Fibroblast of lung (primary cell): ENCODE measurements around the gene DYSF. TPM values are rescaled to one million over a fixed set of nuclear protein-coding genes. Genes with fewer than 3 reads are reported as not detected.

Experiments used
- DNase-seq, 2 donors: peaks; one replicate each; pipeline versions ENCODE4 v3.0.0 to v3.0.0-alpha.2; 2010; ENCODE audit warnings: low read depth in 2 of 2
- H2AFZ ChIP-seq: 2 replicates; pipeline ENCODE4 v1.5.1; 2012; ENCODE audit warnings: low read length, control low read depth, inconsistent platforms
- H3K27ac ChIP-seq: 2 replicates; pipeline ENCODE4 v1.5.1; 2011; ENCODE audit warnings: low read length, control low read depth; ENCODE audit not compliant: insufficient read depth
- H3K27me3 ChIP-seq: 2 replicates; pipeline ENCODE4 v1.5.1; 2011; ENCODE audit warnings: mild to moderate bottlenecking, low read length; ENCODE audit not compliant: control insufficient read depth, insufficient read depth
- H3K36me3 ChIP-seq: 2 replicates; pipeline ENCODE4 v1.5.1; 2011; ENCODE audit warnings: low read length; ENCODE audit not compliant: control insufficient read depth, insufficient read depth
- H3K4me1 ChIP-seq: 2 replicates; pipeline ENCODE4 v1.5.1; 2011; ENCODE audit warnings: low read length; ENCODE audit not compliant: control insufficient read depth, insufficient read depth; ENCODE audit errors: extremely low read depth
- H3K4me2 ChIP-seq: 2 replicates; pipeline ENCODE4 v1.5.1; 2011; ENCODE audit warnings: low read length, control low read depth; ENCODE audit not compliant: insufficient read depth; ENCODE audit errors: extremely low read depth
- H3K4me3 ChIP-seq, 4 experiments: fragments of 200-600 bp in 1 of 4; sonication (generic) in 1 of 4; replicated peaks in 1 of 4; 2 replicates each; pipeline ENCODE4 v1.5.1; 2011 to 2016; ENCODE audit warnings: low read length in 4 of 4, low read depth in 3 of 4, mild to moderate bottlenecking in 3 of 4, control low read depth in 2 of 4, inconsistent platforms in 1 of 4, mixed read lengths in 1 of 4; ENCODE audit not compliant: insufficient read depth in 1 of 4; ENCODE audit errors: control extremely low read depth in 1 of 4
- H3K79me2 ChIP-seq: 2 replicates; pipeline ENCODE4 v1.5.1; 2012; ENCODE audit warnings: mild to moderate bottlenecking, low read length, inconsistent platforms; ENCODE audit not compliant: control insufficient read depth, insufficient read depth
- H3K9ac ChIP-seq: 2 replicates; pipeline ENCODE4 v1.5.1; 2011; ENCODE audit warnings: mild to moderate bottlenecking, low read length, control low read depth; ENCODE audit not compliant: insufficient read depth
- H3K9me3 ChIP-seq: 2 replicates; pipeline ENCODE4 v1.5.1; 2012; ENCODE audit warnings: low read depth, low read length; ENCODE audit not compliant: control insufficient read depth, insufficient read depth
- H4K20me1 ChIP-seq: 2 replicates; pipeline ENCODE4 v1.5.1; 2011; ENCODE audit warnings: low read length; ENCODE audit not compliant: control insufficient read depth, insufficient read depth; ENCODE audit errors: extremely low read depth
- CTCF ChIP-seq, 2 donors: IDR thresholded peaks in 1 of 2; conservative IDR thresholded peaks in 1 of 2; 1 replicate in 1 of 2; 2 replicates in 1 of 2; pipeline ENCODE4 v1.5.1; 2011 to 2012; ENCODE audit warnings: low read length in 2 of 2, control low read depth in 1 of 2, inconsistent platforms in 1 of 2, low read depth in 1 of 2, mild to moderate bottlenecking in 1 of 2
- EZH2 ChIP-seq: IDR thresholded peaks from 2 replicates; pipeline ENCODE4 v1.5.1; 2012; ENCODE audit warnings: low read length, control low read depth, mild to moderate bottlenecking; ENCODE audit errors: missing control alignments
- polyA plus RNA-seq, 2 donors: library from polyadenylated mRNA; depleted of rRNA in 1 of 2; stranded (reverse) in 1 of 2; unstranded in 1 of 2; fragments of >200 nt; gene quantifications; 2 replicates each; pipeline ENCODE4 v1.2.1, GENCODE V29; 2011 to 2012; ENCODE audit warnings: missing spikeins in 1 of 2
- total RNA-seq: library from RNA; depleted of rRNA; stranded (reverse); fragments of >200 nt; gene quantifications from 2 replicates; pipeline ENCODE4 v1.2.1, GENCODE V29; 2014

Gene DYSF
- total and polyA plus RNA-seq, 2 donors (not counting 1 experiment from before 2014, with no cell fraction given) = under 0.01 to 0.67 TPM

- no peaks in the 10 kb centered on the region for H3K4me1 ChIP-seq
- no peak overlapping the region for H3K4me2 ChIP-seq
- no peaks in the 10 kb centered on the region for H4K20me1 ChIP-seq
- no peaks in the 10 kb centered on the region for H3K36me3 ChIP-seq
- no peak overlapping the region for H3K9ac ChIP-seq
- H3K4me3 ChIP-seq = no peak overlapping the region
- H3K9me3 ChIP-seq = no peaks in the 10 kb centered on the region
- no peaks in the 10 kb centered on the region for H3K79me2 ChIP-seq
- no peak overlapping the region for H3K27ac ChIP-seq
- H3K27me3 ChIP-seq = peaks cover 33% of the 10 kb centered on the region
- TF ChIP-seq CTCF (conservative IDR thresholded peaks at IDR 0.05 in 1 of 2, IDR thresholded peaks at IDR 0.05 in 1 of 2; ENCODE audit: low read depth in 1 of 2, low read length in 2 of 2) (no peak), EZH2 (no peak)
- H2AFZ ChIP-seq = no peak overlapping the region
- no peak for DNase-seq
Measured at GRCh38 chr2:71463342-71463654, 9.9 kb downstream of the DYSF start.

- H3K4me2 ChIP-seq = no peak overlapping the region
- no peak for TF ChIP-seq CTCF (conservative IDR thresholded peaks at IDR 0.05 in 1 of 2, IDR thresholded peaks at IDR 0.05 in 1 of 2; ENCODE audit: low read depth in 1 of 2, low read length in 2 of 2)
- TF ChIP-seq EZH2 = no peak
- no peaks in the 10 kb centered on the region for H3K4me1 ChIP-seq
- H3K4me3 ChIP-seq = no peak overlapping the region
- H3K36me3 ChIP-seq = no peaks in the 10 kb centered on the region
- no peak overlapping the region for H3K9ac ChIP-seq
- H2AFZ ChIP-seq = no peak overlapping the region
- no peak for DNase-seq
- H3K27ac ChIP-seq = no peak overlapping the region
- H3K79me2 ChIP-seq = no peaks in the 10 kb centered on the region
- peaks cover 42% of the 10 kb centered on the region for H3K27me3 ChIP-seq
- H4K20me1 ChIP-seq = no peaks in the 10 kb centered on the region
- no peaks in the 10 kb centered on the region for H3K9me3 ChIP-seq
Measured at GRCh38 chr2:71464389-71464788, 11.0 kb downstream of the DYSF start.

- H3K27me3 ChIP-seq = peaks cover 42% of the 10 kb centered on the region
- H3K79me2 ChIP-seq = no peaks in the 10 kb centered on the region
- no peak overlapping the region for H3K27ac ChIP-seq
- H2AFZ ChIP-seq = no peak overlapping the region
- DNase-seq = no peak
- H3K4me2 ChIP-seq = no peak overlapping the region
- no peak overlapping the region for H3K9ac ChIP-seq
- H3K4me1 ChIP-seq = no peaks in the 10 kb centered on the region
- TF ChIP-seq EZH2 (no peak), CTCF (conservative IDR thresholded peaks at IDR 0.05 in 1 of 2, IDR thresholded peaks at IDR 0.05 in 1 of 2; ENCODE audit: low read depth in 1 of 2, low read length in 2 of 2) (no peak)
- H3K36me3 ChIP-seq = no peaks in the 10 kb centered on the region
- no peaks in the 10 kb centered on the region for H3K9me3 ChIP-seq
- no peaks in the 10 kb centered on the region for H4K20me1 ChIP-seq
- H3K4me3 ChIP-seq = no peak overlapping the region
Measured at GRCh38 chr2:71465356-71465755, 12.0 kb downstream of the DYSF start.
